AG04450 (cell line): ENCODE data around the gene CFAP210. TPM values are rescaled to one million over a fixed set of nuclear protein-coding genes. Genes with fewer than 3 reads are reported as not detected.

ENCODE experiments used
- CTCF ChIA-PET: fragments of 300-600, 350-600 bp; formaldehyde crosslinking; extraction: SDS; loops from one replicate; lab custom pipeline; 2022; ENCODE audit warnings: antibody characterized with exemption, inconsistent platforms; lab: Charles Lee
- POLR2A ChIA-PET: fragments of 350-600 bp; formaldehyde crosslinking; extraction: SDS; loops from one replicate; lab custom pipeline; 2021; ENCODE audit warnings: antibody characterized with exemption, inconsistent platforms; lab: Yijun Ruan, JAX
- DNase-seq: peaks from one replicate; pipeline ENCODE4 v3.0.0-alpha.2; 2011; ENCODE audit warnings: low read depth, low spot score
- H3K27ac ChIP-seq: one replicate; pipeline ENCODE4 v1.5.1; 2012; ENCODE audit warnings: low read depth, low read length, control low read depth
- H3K27me3 ChIP-seq: one replicate; pipeline ENCODE4 v1.6.0; 2012; ENCODE audit warnings: low read length; ENCODE audit not compliant: control insufficient read depth, insufficient read depth
- H3K4me3 ChIP-seq: 2 replicates; pipeline ENCODE4 v1.5.1; 2011; ENCODE audit warnings: mild to moderate bottlenecking, low read depth, low read length, control low read depth
- H3K9me3 ChIP-seq: 2 replicates; pipeline ENCODE4 v1.5.1; 2012; ENCODE audit warnings: low read length; ENCODE audit not compliant: control insufficient read depth, insufficient read depth
- polyA plus RNA-seq: library from polyadenylated mRNA; depleted of rRNA; stranded (reverse); fragments of >200 nt; gene quantifications from 2 replicates; pipeline ENCODE4 v1.2.3, GENCODE V29; 2011
- TF ChIP-seq, protein P1 (sequence below): IDR thresholded peaks from 2 replicates; pipeline ENCODE4 v1.5.1; 2011; ENCODE audit warnings: low read depth, low read length, control low read depth, inconsistent platforms

CFAP210 gene
- polyA plus RNA-seq, 1 experiment, result not detected

DNA sequence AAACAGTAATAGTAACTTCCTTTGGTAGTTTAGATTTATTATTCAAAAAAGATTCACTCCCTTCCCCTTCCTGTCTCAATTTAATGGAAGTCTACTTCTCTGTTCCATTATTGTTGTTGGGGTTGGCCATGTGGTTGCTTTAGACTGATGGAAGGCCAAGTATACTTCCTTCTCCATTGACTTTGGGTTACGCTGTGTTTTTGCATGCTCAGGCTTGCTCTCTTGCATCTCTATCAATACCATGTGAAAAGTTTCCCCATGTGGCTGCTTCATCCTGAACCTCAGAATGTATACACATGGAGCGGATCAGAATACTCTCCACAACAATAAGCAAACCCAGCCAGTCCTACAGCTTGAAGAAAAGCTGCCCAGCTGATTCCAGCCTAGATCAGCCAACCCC lies 20.3 kb downstream of the CFAP210 start:
- TF ChIP-seq, protein P1, sequence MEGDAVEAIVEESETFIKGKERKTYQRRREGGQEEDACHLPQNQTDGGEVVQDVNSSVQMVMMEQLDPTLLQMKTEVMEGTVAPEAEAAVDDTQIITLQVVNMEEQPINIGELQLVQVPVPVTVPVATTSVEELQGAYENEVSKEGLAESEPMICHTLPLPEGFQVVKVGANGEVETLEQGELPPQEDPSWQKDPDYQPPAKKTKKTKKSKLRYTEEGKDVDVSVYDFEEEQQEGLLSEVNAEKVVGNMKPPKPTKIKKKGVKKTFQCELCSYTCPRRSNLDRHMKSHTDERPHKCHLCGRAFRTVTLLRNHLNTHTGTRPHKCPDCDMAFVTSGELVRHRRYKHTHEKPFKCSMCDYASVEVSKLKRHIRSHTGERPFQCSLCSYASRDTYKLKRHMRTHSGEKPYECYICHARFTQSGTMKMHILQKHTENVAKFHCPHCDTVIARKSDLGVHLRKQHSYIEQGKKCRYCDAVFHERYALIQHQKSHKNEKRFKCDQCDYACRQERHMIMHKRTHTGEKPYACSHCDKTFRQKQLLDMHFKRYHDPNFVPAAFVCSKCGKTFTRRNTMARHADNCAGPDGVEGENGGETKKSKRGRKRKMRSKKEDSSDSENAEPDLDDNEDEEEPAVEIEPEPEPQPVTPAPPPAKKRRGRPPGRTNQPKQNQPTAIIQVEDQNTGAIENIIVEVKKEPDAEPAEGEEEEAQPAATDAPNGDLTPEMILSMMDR, result no peak
- H3K9me3 ChIP-seq, result no peaks in the 10 kb centered on the region
- no peaks in the 10 kb centered on the region for H3K27me3 ChIP-seq
- H3K4me3 ChIP-seq, result no peak overlapping the region
- CTCF ChIA-PET, result interaction anchor here (1.2 kb wide), 1 partner anchor 10 kb away, joined by 4 read pairs; no protein-coding TSS in a partner anchor
- DNase-seq, result no peak
- no peak overlapping the region for H3K27ac ChIP-seq
- POLR2A ChIA-PET, result no interaction called here

DNA sequence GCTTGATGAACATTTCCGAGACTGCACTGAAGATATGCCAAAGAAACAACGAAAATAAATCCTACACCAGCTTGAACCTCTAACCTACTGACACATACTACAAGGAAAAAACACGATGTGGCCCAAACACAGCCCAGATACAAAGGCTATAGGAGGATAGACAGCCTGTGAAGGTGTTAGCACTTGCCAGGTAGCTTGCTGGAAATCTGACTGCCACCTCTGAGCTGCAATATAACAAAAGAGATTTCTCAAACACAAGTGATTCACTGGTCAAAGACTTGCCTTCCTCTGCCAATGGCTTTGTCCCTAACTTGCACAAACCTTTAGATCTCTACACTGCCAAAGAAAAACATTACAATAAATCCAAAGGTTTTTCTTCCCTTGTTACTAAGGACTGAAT lies 21.1 kb downstream of the CFAP210 start:
- Histone ChIP-seq H3K27me3 (no peaks in the 10 kb centered on the region), H3K9me3 (no peaks in the 10 kb centered on the region), H3K27ac (no peak overlapping the region), H3K4me3 (no peak overlapping the region)
- no peak for DNase-seq
- TF ChIP-seq, protein P1, result no peak
- POLR2A ChIA-PET, result no interaction called here
- CTCF ChIA-PET, result no interaction called here

DNA sequence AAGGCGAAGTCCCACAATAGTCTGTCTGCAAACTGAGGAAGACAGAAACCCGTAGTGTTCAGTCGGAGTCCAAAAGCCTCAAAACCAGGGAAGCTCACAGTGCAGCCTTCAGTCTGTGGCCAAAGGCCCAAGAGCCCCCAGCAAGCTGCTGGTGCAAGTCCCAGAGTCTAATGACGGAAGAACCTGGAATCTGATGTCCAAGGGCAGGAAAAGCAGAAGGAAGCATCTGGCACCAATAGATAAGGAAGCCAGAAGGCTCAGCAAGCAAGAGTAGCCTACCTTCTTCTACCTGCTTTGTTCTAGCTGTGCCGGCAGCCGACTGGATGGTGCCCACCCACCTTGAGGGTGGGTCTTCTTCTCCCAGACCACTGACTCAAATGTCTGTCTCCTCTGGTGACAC lies 21.8 kb downstream of the CFAP210 start:
- Histone ChIP-seq H3K9me3 (no peaks in the 10 kb centered on the region), H3K4me3 (no peak overlapping the region), H3K27ac (no peak overlapping the region), H3K27me3 (no peaks in the 10 kb centered on the region)
- CTCF ChIA-PET, result no interaction called here
- POLR2A ChIA-PET, result no interaction called here
- DNase-seq, result no peak
- TF ChIP-seq, protein P1, result no peak

DNA sequence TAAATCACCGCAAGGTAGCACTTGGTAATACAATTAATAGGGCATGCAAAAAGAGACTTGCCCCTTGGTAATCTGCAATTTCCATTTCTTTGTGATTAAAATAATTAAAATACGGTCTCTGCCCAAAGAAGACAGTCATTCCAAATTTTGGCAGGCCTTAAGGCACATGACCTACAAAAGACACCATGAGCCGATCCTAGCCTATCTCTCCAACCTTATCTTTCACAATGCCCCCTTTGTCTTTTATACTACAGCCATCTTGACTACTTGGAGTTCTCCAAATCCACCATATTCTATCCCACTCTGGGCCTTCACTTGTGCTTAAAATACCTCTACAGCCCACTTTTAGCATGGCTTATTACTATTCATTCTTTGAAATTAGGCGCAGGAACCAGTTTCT lies 23.3 kb downstream of the CFAP210 start:
- no peaks in the 10 kb centered on the region for H3K27me3 ChIP-seq
- no peaks in the 10 kb centered on the region for H3K9me3 ChIP-seq
- TF ChIP-seq, protein P1, result no peak
- ChIA-PET CTCF (no interaction called here), POLR2A (no interaction called here)
- no peak for DNase-seq
- no peak overlapping the region for H3K27ac ChIP-seq
- H3K4me3 ChIP-seq, result no peak overlapping the region

DNA sequence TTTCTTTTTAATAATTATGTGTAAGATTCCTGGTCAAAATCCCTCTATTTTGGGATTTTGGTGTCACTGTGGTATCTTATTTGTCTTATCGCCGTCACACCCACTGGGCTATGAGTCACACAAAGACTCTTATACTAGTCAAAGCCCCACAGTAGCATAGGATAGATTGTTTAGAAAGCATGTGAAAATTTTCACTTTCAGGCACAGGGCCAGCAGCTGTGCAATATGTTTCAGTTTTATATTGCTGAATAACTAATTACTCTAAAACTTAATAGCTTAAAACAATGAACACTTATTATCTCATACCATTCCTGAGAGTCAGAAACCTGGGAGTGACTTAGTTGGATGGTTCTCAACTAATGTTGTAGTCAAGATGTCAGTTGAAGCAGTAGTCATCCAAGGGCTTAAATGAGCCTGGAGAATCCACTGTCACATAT lies 24.0 kb downstream of the CFAP210 start:
- Histone ChIP-seq H3K4me3 (no peak overlapping the region), H3K27ac (no peak overlapping the region), H3K9me3 (no peaks in the 10 kb centered on the region), H3K27me3 (no peaks in the 10 kb centered on the region)
- no peak for DNase-seq
- TF ChIP-seq, protein P1, result no peak
- POLR2A ChIA-PET, result no interaction called here
- CTCF ChIA-PET, result no interaction called here
